HepG2 (cell line): ENCODE data around the gene DLL3. TPM values are rescaled to one million over a fixed set of nuclear protein-coding genes. Genes with fewer than 3 reads are reported as not detected.

Experiments
- KDM2A ChIP-seq: sonication (generic); formaldehyde crosslinking; IDR thresholded peaks from 2 replicates; pipeline ENCODE4 v1.4.0; 2020; ENCODE audit warnings: low read depth, missing genetic modification reagents, borderline replicate concordance
- MAF1 ChIP-seq: sonication (generic); formaldehyde crosslinking; IDR thresholded peaks from 2 replicates; pipeline ENCODE4 v1.5.0; 2020; ENCODE audit warnings: missing genetic modification reagents, borderline replicate concordance
- MIER2 ChIP-seq: IDR thresholded peaks from 2 replicates; pipeline ENCODE4 v1.6.1; 2016; ENCODE audit warnings: missing biosample characterization, missing genetic modification reagents
- NFE2 ChIP-seq: sonication (generic); formaldehyde crosslinking; IDR thresholded peaks from 2 replicates; pipeline ENCODE4 v1.4.0; 2020; ENCODE audit warnings: missing genetic modification reagents
- NKX3-1 ChIP-seq: sonication (generic); formaldehyde crosslinking; IDR thresholded peaks from 2 replicates; pipeline ENCODE4 v1.5.0; 2020; ENCODE audit warnings: missing genetic modification reagents
- PCBP2 ChIP-seq: fragments of 200-400 bp; formaldehyde crosslinking; optimal IDR thresholded peaks from 2 replicates; pipeline ENCODE3; 2018; ENCODE audit warnings: low read length, low read depth; ENCODE audit not compliant: poor library complexity, severe bottlenecking
- XBP1 ChIP-seq: sonication (generic); formaldehyde crosslinking; IDR thresholded peaks from 2 replicates; pipeline ENCODE4 v1.5.0; 2020; ENCODE audit warnings: missing genetic modification reagents
- ZKSCAN8 ChIP-seq: IDR thresholded peaks from 2 replicates; pipeline ENCODE4 v1.6.1; 2016; ENCODE audit warnings: borderline replicate concordance, missing genetic modification reagents, missing compliant biosample characterization
- ZNF577 ChIP-seq: sonication (generic); formaldehyde crosslinking; IDR thresholded peaks from 2 replicates; pipeline ENCODE4 v1.4.0; 2020; ENCODE audit warnings: mild to moderate bottlenecking, low read depth, missing genetic modification reagents, borderline replicate concordance
- ZSCAN21 ChIP-seq: sonication (generic); formaldehyde crosslinking; IDR thresholded peaks from 2 replicates; pipeline ENCODE4 v1.8.0; 2022; ENCODE audit warnings: mild to moderate bottlenecking, missing genetic modification reagents, moderate library complexity, borderline replicate concordance
- ZSCAN30 ChIP-seq: sonication (generic); formaldehyde crosslinking; IDR thresholded peaks from 2 replicates; pipeline ENCODE4 v1.5.0; 2020; ENCODE audit warnings: mild to moderate bottlenecking, missing genetic modification reagents
- polyA plus RNA-seq, 8 experiments: library from polyadenylated mRNA; depleted of rRNA in 3 of 8; stranded (reverse) in 7 of 8; unstranded in 1 of 8; fragments of >200 nt; fragmentation: Illumina TruSeq in 4 of 8; extraction: Trizol in 4 of 8; gene quantifications; 2 replicates each; pipeline versions ENCODE4 v1.2.1 to v1.2.3, GENCODE V29; 2011 to 2016; ENCODE audit warnings: low read depth in 4 of 8, missing spikeins in 1 of 8, mixed read lengths in 1 of 8; ENCODE audit not compliant: insufficient read depth in 1 of 8
- total RNA-seq, 5 experiments: library from RNA; depleted of rRNA; stranded (reverse); fragments of >200 nt; fragmentation: Illumina TruSeq; extraction: Trizol; gene quantifications; 2 replicates each; pipeline ENCODE4 v1.2.3, GENCODE V29; 2016; ENCODE audit warnings: low read depth in 1 of 5
- TF ChIP-seq, protein P1 (sequence below): sonication (generic); formaldehyde crosslinking; IDR thresholded peaks from 2 replicates; pipeline ENCODE4 v1.4.0; 2020; ENCODE audit warnings: mild to moderate bottlenecking, missing genetic modification reagents, borderline replicate concordance
- TF ChIP-seq, protein P2 (sequence below): IDR thresholded peaks from 2 replicates; pipeline ENCODE4 v1.6.1; 2016; ENCODE audit warnings: missing compliant biosample characterization, missing genetic modification reagents, borderline replicate concordance
- TF ChIP-seq, protein P3 (sequence below): sonication (generic); formaldehyde crosslinking; IDR thresholded peaks from 2 replicates; pipeline ENCODE4 v1.4.0; 2020; ENCODE audit warnings: mild to moderate bottlenecking, missing genetic modification reagents
- TF ChIP-seq, protein P4 (sequence below): sonication (generic); formaldehyde crosslinking; conservative IDR thresholded peaks from 2 replicates; pipeline ENCODE4 v1.8.0; 2022; ENCODE audit warnings: low read depth, missing genetic modification reagents
- TF ChIP-seq, protein P5 (sequence below): sonication (generic); formaldehyde crosslinking; IDR thresholded peaks from 2 replicates; pipeline ENCODE4 v1.5.0; 2020; ENCODE audit warnings: missing genetic modification reagents
- TF ChIP-seq, protein P6 (sequence below): sonication (generic); formaldehyde crosslinking; IDR thresholded peaks from 2 replicates; pipeline ENCODE4 v1.4.0; 2020; ENCODE audit warnings: missing genetic modification reagents; ENCODE audit errors: not compliant biosample characterization
- TF ChIP-seq, protein P7 (sequence below): IDR thresholded peaks from 2 replicates; pipeline ENCODE4 v1.6.1; 2016; ENCODE audit warnings: missing biosample characterization, missing genetic modification reagents, low read depth

Gene DLL3
- total and polyA plus RNA-seq, 2 of the 13 experiments (the other 11 are each of a cell fraction or from before 2014, with no cell fraction given): 0.35 to 0.55 TPM

DNA sequence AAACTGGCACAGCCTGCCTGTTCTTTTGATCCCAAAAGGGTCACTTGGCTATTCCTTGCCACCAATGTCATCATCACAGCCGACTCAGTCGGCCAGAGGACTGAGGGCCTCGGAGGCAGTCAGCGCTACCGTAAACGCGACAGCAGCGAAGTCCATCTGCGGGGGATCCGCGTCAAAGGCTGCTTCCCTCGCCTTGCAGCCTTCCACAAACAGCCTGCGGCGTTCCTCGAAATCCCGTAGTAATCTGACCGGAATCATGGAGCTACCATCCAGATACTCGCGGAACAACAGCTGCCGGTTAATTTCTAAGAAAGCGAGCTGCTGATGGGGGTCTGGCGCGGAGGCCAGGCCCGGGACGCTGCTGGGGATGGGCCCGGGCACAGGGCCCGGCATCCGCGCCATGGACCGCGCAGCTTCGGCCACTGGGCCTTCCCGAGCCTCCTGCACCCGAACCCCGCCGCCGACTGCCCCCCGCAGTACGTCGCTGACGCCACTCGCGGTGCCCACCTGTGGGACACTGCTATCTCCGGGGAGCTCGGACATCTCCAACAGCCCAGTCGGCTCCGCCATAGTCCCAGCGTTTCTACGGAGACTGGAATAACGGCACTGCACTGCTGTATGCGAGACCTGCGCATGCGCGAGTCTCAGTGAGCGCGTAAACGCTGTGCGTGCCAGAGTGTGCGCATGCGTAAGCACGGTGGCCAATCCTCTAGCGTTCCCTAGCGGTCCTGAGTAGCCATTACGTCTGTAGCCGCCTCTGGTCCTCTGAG lies 33.7 kb downstream of the DLL3 start, which contains the start of gene EID2B (continued):
- TF ChIP-seq, protein P1, sequence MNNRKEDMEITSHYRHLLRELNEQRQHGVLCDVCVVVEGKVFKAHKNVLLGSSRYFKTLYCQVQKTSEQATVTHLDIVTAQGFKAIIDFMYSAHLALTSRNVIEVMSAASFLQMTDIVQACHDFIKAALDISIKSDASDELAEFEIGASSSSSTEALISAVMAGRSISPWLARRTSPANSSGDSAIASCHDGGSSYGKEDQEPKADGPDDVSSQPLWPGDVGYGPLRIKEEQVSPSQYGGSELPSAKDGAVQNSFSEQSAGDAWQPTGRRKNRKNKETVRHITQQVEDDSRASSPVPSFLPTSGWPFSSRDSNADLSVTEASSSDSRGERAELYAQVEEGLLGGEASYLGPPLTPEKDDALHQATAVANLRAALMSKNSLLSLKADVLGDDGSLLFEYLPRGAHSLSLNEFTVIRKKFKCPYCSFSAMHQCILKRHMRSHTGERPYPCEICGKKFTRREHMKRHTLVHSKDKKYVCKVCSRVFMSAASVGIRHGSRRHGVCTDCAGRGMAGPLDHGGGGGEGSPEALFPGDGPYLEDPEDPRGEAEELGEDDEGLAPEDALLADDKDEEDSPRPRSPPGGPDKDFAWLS (CRISPR knock-in tag): no peak
- TF ChIP-seq, protein P2, sequence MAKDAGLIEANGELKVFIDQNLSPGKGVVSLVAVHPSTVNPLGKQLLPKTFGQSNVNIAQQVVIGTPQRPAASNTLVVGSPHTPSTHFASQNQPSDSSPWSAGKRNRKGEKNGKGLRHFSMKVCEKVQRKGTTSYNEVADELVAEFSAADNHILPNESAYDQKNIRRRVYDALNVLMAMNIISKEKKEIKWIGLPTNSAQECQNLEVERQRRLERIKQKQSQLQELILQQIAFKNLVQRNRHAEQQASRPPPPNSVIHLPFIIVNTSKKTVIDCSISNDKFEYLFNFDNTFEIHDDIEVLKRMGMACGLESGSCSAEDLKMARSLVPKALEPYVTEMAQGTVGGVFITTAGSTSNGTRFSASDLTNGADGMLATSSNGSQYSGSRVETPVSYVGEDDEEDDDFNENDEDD (CRISPR knock-in tag): peak; percentile 79
- TF ChIP-seq, protein P3, sequence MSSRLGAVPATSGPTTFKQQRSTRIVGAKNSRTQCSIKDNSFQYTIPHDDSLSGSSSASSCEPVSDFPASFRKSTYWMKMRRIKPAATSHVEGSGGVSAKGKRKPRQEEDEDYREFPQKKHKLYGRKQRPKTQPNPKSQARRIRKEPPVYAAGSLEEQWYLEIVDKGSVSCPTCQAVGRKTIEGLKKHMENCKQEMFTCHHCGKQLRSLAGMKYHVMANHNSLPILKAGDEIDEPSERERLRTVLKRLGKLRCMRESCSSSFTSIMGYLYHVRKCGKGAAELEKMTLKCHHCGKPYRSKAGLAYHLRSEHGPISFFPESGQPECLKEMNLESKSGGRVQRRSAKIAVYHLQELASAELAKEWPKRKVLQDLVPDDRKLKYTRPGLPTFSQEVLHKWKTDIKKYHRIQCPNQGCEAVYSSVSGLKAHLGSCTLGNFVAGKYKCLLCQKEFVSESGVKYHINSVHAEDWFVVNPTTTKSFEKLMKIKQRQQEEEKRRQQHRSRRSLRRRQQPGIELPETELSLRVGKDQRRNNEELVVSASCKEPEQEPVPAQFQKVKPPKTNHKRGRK (CRISPR knock-in tag): no peak
- TF ChIP-seq, protein P4, sequence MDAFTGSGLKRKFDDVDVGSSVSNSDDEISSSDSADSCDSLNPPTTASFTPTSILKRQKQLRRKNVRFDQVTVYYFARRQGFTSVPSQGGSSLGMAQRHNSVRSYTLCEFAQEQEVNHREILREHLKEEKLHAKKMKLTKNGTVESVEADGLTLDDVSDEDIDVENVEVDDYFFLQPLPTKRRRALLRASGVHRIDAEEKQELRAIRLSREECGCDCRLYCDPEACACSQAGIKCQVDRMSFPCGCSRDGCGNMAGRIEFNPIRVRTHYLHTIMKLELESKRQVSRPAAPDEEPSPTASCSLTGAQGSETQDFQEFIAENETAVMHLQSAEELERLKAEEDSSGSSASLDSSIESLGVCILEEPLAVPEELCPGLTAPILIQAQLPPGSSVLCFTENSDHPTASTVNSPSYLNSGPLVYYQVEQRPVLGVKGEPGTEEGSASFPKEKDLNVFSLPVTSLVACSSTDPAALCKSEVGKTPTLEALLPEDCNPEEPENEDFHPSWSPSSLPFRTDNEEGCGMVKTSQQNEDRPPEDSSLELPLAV (CRISPR knock-in tag): no peak
- TF ChIP-seq, protein P5, sequence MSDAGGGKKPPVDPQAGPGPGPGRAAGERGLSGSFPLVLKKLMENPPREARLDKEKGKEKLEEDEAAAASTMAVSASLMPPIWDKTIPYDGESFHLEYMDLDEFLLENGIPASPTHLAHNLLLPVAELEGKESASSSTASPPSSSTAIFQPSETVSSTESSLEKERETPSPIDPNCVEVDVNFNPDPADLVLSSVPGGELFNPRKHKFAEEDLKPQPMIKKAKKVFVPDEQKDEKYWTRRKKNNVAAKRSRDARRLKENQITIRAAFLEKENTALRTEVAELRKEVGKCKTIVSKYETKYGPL (CRISPR knock-in tag): no peak
- TF ChIP-seq ZSCAN21 (CRISPR knock-in tag): no peak
- TF ChIP-seq PCBP2: no peak
- TF ChIP-seq, protein P6, sequence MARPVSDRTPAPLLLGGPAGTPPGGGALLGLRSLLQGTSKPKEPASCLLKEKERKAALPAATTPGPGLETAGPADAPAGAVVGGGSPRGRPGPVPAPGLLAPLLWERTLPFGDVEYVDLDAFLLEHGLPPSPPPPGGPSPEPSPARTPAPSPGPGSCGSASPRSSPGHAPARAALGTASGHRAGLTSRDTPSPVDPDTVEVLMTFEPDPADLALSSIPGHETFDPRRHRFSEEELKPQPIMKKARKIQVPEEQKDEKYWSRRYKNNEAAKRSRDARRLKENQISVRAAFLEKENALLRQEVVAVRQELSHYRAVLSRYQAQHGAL (CRISPR knock-in tag): no peak
- TF ChIP-seq NFE2 (CRISPR knock-in tag): no peak
- no peak for TF ChIP-seq MAF1 (CRISPR knock-in tag)
- TF ChIP-seq, protein P7, sequence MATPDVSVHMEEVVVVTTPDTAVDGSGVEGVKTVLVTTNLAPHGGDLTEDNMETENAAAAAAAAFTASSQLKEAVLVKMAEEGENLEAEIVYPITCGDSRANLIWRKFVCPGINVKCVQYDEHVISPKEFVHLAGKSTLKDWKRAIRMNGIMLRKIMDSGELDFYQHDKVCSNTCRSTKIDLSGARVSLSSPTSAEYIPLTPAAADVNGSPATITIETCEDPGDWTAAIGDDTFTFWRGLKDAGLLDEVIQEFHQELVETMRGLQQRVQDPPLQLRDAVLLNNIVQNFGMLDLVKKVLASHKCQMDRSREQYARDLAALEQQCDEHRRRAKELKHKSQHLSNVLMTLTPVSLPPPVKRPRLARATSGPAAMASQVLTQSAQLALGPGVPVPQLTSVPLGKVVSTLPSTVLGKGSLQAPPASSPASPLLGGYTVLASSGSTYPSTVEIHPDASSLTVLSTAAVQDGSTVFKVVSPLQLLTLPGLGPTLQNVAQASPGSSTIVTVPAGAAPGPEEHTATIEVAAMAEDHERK (CRISPR knock-in tag): peak; percentile 46; the same call in 1 of the 2 replicates
- TF ChIP-seq ZNF577: no peak
- TF ChIP-seq ZKSCAN8 (CRISPR knock-in tag): no peak
- TF ChIP-seq MIER2: peak; percentile 25; the same call in 1 of the 2 replicates
- no peak for TF ChIP-seq XBP1 (CRISPR knock-in tag)
- no peak for TF ChIP-seq NKX3-1 (CRISPR knock-in tag)
- TF ChIP-seq ZSCAN30 (CRISPR knock-in tag): no peak
- peak; percentile 55; the same call in 1 of the 2 replicates for TF ChIP-seq KDM2A (CRISPR knock-in tag)
